Natural killer cell (primary cell): ENCODE measurements around the gene CYP3A5. TPM values are rescaled to one million over a fixed set of nuclear protein-coding genes. Genes with fewer than 3 reads are reported as not detected.
"Not testable (repeated sequence)": the region's sequence is repeated elsewhere in the genome, so short reads cannot be mapped to it uniquely, and the experiment has no call there.

Experiments used
- ATAC-seq, 3 donors: fragments of 150-1000 bp in 2 of 3; fragments of 200-7000 bp in 1 of 3; cut with Tn5 transposase; 1 replicate in 1 of 3; 2 replicates in 2 of 3; pipeline ENCODE4 v1.10.0; 2021; ENCODE audit warnings: mild to moderate bottlenecking in 2 of 3, moderate library complexity in 2 of 3
- DNase-seq, 2 donors: peaks; one replicate each; pipeline versions ENCODE4 v3.0.0 to v3.0.0-alpha.2; 2013 to 2021; ENCODE audit warnings: mixed read lengths in 1 of 2
- H3K27ac ChIP-seq: one replicate; pipeline ENCODE4 v1.5.1; 2013; ENCODE audit warnings: mild to moderate bottlenecking, low read length
- H3K27me3 ChIP-seq: one replicate; pipeline ENCODE4 v1.6.1; 2013; ENCODE audit warnings: low read length; ENCODE audit not compliant: control insufficient read depth, insufficient read depth
- H3K36me3 ChIP-seq: one replicate; pipeline ENCODE4 v1.6.1; 2013; ENCODE audit warnings: low read length; ENCODE audit not compliant: control insufficient read depth, insufficient read depth
- H3K4me1 ChIP-seq: one replicate; pipeline ENCODE4 v1.6.1; 2013; ENCODE audit warnings: low read length; ENCODE audit not compliant: control insufficient read depth, insufficient read depth
- H3K4me3 ChIP-seq: one replicate; pipeline ENCODE4 v1.5.1; 2013; ENCODE audit warnings: low read length
- H3K9me3 ChIP-seq: one replicate; pipeline ENCODE4 v1.6.1; 2013; ENCODE audit warnings: low read length; ENCODE audit not compliant: control insufficient read depth, insufficient read depth
- H3K27ac Mint-ChIP-seq, 2 donors: one replicate each; pipeline ENCODE4 v1.8.0; 2022; ENCODE audit warnings: mild to moderate bottlenecking in 2 of 2, mixed read lengths in 2 of 2, moderate library complexity in 1 of 2
- H3K27me3 Mint-ChIP-seq, 2 donors: one replicate each; pipeline ENCODE4 v1.8.0; 2022; ENCODE audit warnings: low read depth in 2 of 2, mixed read lengths in 2 of 2
- H3K36me3 Mint-ChIP-seq: one replicate; pipeline ENCODE4 v1.8.0; 2022; ENCODE audit warnings: mixed read lengths
- H3K4me1 Mint-ChIP-seq, 2 donors: one replicate each; pipeline ENCODE4 v1.8.0; 2022; ENCODE audit warnings: mixed read lengths in 2 of 2
- H3K4me3 Mint-ChIP-seq: one replicate; pipeline ENCODE4 v1.8.0; 2022; ENCODE audit warnings: mild to moderate bottlenecking, moderate library complexity, mixed read lengths
- H3K9me3 Mint-ChIP-seq, 2 donors: one replicate each; pipeline ENCODE4 v1.8.0; 2022; ENCODE audit warnings: mixed read lengths in 2 of 2
- WGBS: methylation state at CpG from one replicate; pipeline ENCODE4 v1.1.7; 2013; ENCODE audit warnings: missing lambda C conversion rate; ENCODE audit not compliant: insufficient coverage; 5-methylcytosine and 5-hydroxymethylcytosine counted together
- intact Hi-C: fragments of 100-400 bp; cut with micrococcal nuclease; formaldehyde crosslinking; loops from one replicate; pipeline ENCODE4 v1.14.2; 2022
- total RNA-seq, 4 donors: library from RNA; stranded (reverse); fragments of 120-200 nt in 1 of 4; gene quantifications; one replicate each; pipeline versions ENCODE4 v1.2.3 to v1.2.4, GENCODE V29; 2013 to 2022
- TF ChIP-seq, protein P1 (sequence below): fragments of 200-600 bp; IDR thresholded peaks from one replicate; pipeline ENCODE4 v1.8.0; 2022; ENCODE audit warnings: antibody characterized with exemption

The CYP3A5 gene
- total RNA-seq, 3 donors from 2014 or later (not counting 1 experiment from before 2014, with no cell fraction given), result 0.14 TPM; not detected in 2

DNA sequence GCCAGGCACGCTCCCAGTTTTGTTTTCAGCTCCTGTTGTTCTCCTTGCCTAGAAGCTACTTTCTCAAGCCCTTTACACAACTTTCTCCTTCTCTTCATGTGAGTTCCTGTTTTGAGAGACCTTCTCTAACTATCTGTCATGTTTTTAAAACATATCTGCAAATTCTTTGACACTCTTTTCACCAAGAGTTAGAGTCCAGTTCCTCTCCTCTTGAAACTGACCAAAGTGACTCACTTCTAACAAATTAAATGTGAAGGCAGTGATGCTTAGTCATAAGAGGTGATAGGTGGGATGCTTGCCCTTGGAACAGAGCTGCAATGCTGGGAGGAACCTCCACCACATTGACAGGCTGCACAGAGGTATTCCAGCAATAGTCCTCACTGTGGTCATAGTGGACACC is 37.8 kb downstream of the CYP3A5 start:
- no peak overlapping the region for H3K27ac Mint-ChIP-seq

DNA sequence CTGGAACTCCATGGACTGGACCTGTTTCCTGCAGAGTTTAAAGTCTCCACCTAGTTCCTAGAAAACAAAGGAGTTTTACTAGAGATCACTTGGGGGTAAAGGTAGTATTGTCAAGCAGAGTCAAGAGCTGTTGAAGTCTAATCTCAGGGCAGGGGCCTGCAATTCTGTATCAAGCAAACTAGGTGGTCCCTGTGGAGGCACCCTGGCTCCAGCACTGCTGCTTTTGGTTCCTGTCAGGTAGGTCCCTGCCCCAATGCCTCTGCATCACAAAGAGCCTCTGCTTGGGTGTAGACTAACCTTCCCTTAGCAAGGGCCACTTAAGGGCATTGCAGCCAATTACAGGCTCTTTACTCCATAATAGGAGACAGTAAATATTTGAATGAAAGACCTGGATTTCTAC is 40.5 kb downstream of the CYP3A5 start:
- H3K9me3 Mint-ChIP-seq, result no peaks in the 10 kb centered on the region
- H3K27me3 Mint-ChIP-seq, result no peaks in the 10 kb centered on the region
- TF ChIP-seq, protein P1, sequence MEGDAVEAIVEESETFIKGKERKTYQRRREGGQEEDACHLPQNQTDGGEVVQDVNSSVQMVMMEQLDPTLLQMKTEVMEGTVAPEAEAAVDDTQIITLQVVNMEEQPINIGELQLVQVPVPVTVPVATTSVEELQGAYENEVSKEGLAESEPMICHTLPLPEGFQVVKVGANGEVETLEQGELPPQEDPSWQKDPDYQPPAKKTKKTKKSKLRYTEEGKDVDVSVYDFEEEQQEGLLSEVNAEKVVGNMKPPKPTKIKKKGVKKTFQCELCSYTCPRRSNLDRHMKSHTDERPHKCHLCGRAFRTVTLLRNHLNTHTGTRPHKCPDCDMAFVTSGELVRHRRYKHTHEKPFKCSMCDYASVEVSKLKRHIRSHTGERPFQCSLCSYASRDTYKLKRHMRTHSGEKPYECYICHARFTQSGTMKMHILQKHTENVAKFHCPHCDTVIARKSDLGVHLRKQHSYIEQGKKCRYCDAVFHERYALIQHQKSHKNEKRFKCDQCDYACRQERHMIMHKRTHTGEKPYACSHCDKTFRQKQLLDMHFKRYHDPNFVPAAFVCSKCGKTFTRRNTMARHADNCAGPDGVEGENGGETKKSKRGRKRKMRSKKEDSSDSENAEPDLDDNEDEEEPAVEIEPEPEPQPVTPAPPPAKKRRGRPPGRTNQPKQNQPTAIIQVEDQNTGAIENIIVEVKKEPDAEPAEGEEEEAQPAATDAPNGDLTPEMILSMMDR, result no peak
- intact Hi-C loops, result no loop called here
- ATAC-seq, result no peak
- H3K9me3 ChIP-seq, result no peaks in the 10 kb centered on the region
- H3K27ac Mint-ChIP-seq, result no peak overlapping the region
- no peaks in the 10 kb centered on the region for H3K36me3 Mint-ChIP-seq
- no peak overlapping the region for H3K4me3 ChIP-seq
- no peak overlapping the region for H3K27ac ChIP-seq
- H3K36me3 ChIP-seq, result peaks cover 2% of the 10 kb centered on the region
- H3K4me1 Mint-ChIP-seq, result peaks cover 0 to 5% of the 10 kb centered on the region in 2 donors
- H3K4me1 ChIP-seq, result no peaks in the 10 kb centered on the region
- no peaks in the 10 kb centered on the region for H3K27me3 ChIP-seq
- H3K4me3 Mint-ChIP-seq, result no peak overlapping the region
- no peak for DNase-seq

More for the DNA sequence above, 37.8 kb downstream of the CYP3A5 start:
- no peaks in the 10 kb centered on the region for H3K9me3 ChIP-seq
- H3K36me3 Mint-ChIP-seq, result no peaks in the 10 kb centered on the region
- peaks cover 3% of the 10 kb centered on the region for H3K36me3 ChIP-seq
- H3K27ac ChIP-seq, result no peak overlapping the region
- no peak overlapping the region for H3K4me3 Mint-ChIP-seq
- intact Hi-C loops, result no loop called here
- ATAC-seq, result no peak
- H3K27me3 ChIP-seq, result no peaks in the 10 kb centered on the region
- no peaks in the 10 kb centered on the region for H3K4me1 ChIP-seq
- H3K4me1 Mint-ChIP-seq, result peaks cover 0 to 5% of the 10 kb centered on the region in 2 donors
- H3K27me3 Mint-ChIP-seq, result no peaks in the 10 kb centered on the region
- no peak overlapping the region for H3K4me3 ChIP-seq
- DNase-seq, result no peak
- H3K9me3 Mint-ChIP-seq, result no peaks in the 10 kb centered on the region
- WGBS, result 92% methylated on average over 1 of the region's 1 CpG
- TF ChIP-seq, protein P1, result no peak

DNA sequence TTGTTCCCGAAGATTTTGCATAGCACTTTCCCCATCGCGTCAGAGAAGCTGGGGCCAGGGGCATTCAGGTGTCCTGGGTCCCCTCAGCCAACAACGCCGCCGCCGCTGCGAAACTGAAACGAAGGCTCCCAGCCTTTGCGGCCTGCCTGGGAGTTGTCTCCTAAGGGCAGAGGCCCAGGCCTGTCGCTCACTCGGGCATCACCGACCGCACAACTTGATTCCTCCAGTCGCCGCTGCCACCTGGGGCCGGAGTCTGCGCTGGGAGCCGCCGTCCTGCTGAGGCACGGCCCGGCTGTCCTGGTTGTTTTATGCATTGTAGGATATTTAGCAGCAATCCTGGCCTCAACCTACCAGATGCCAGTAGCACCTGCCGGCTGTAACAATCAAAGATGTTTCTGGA is 41.1 kb downstream of the CYP3A5 start:
- Mint-ChIP-seq H3K27ac (no peak overlapping the region), H3K4me3 (no peak overlapping the region), H3K27me3 (no peaks in the 10 kb centered on the region), H3K36me3 (no peaks in the 10 kb centered on the region), H3K9me3 (no peaks in the 10 kb centered on the region), H3K4me1 (peaks cover 0 to 5% of the 10 kb centered on the region in 2 donors)
- H3K4me3 ChIP-seq, result no peak overlapping the region
- intact Hi-C loops, result no loop called here
- H3K27me3 ChIP-seq, result no peaks in the 10 kb centered on the region
- no peak overlapping the region for H3K27ac ChIP-seq
- 97% methylated on average over 23 of the region's 23 CpGs for WGBS
- DNase-seq (no peak), ATAC-seq (no peak)
- H3K4me1 ChIP-seq, result no peaks in the 10 kb centered on the region
- H3K36me3 ChIP-seq, result peaks cover 2% of the 10 kb centered on the region
- H3K9me3 ChIP-seq, result no peaks in the 10 kb centered on the region
- TF ChIP-seq, protein P1, result no peak

DNA sequence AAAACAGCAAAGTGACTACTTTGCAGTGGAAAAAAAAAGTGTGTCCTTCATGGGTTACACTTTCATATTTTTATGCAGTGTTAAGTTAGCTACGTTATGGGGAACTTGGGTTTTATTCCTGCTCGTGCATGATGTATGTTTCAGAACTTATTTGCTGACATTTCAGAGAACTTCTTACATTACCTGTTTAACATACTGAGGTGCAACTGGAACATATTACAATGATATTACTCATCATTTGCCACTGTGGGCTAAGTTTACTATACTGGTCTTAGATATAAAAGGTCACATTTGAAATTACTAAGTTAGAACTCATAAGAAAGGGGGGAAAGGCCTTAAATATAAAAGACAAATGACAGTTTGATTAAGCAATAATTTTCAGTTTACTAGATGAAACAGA is 42.4 kb downstream of the CYP3A5 start:
- H3K27me3 ChIP-seq, H3K4me3 Mint-ChIP-seq, H3K27ac ChIP-seq, H3K27me3 Mint-ChIP-seq, H3K4me1 Mint-ChIP-seq, H3K4me1 ChIP-seq, H3K9me3 Mint-ChIP-seq, H3K36me3 Mint-ChIP-seq, H3K4me3 ChIP-seq, DNase-seq, ATAC-seq, H3K27ac Mint-ChIP-seq, H3K9me3 ChIP-seq, H3K36me3 ChIP-seq, intact Hi-C loops: not testable (repeated sequence)
- 93% methylated on average over 2 of the region's 2 CpGs for WGBS
